MCF 10A (cell line): Measurements from ENCODE around the gene CDHR2. TPM values are rescaled to one million over a fixed set of nuclear protein-coding genes. Genes with fewer than 3 reads are reported as not detected.
"Not testable (repeated sequence)": the region's sequence is repeated elsewhere in the genome, so short reads cannot be mapped to it uniquely, and the experiment has no call there.

Experiments used
- BruUV-seq: library from RNA; stranded (reverse); fragments of 400-500 nt; replicated peaks from 2 replicates; lab custom pipeline; 2021; lab: Mats Ljungman, UMichigan
- CTCF ChIA-PET: fragments of 300-600 bp; sonication (Branson Sonifier 250); formaldehyde crosslinking; extraction: SDS; loops from one replicate; lab custom pipeline; 2021; ENCODE audit warnings: antibody characterized with exemption, inconsistent platforms; lab: Yijun Ruan, JAX
- POLR2A ChIA-PET: fragments of 300-600, 350-650 bp; sonication (Branson Sonifier 250); formaldehyde crosslinking; extraction: SDS; loops from one replicate; lab custom pipeline; 2020; ENCODE audit warnings: antibody characterized with exemption, inconsistent platforms; lab: Yijun Ruan, JAX
- DNase-seq: peaks from one replicate; pipeline ENCODE4 v3.0.0-alpha.2; 2018; ENCODE audit not compliant: unreplicated experiment
- H3K27ac Mint-ChIP-seq: one replicate; pipeline ENCODE4 v1.8.0; 2022; ENCODE audit warnings: mild to moderate bottlenecking, low read depth, mixed read lengths; ENCODE audit not compliant: unreplicated experiment
- H3K27me3 Mint-ChIP-seq: one replicate; pipeline ENCODE4 v1.8.0; 2022; ENCODE audit warnings: mixed read lengths; ENCODE audit not compliant: insufficient read depth, unreplicated experiment
- H3K36me3 Mint-ChIP-seq: one replicate; pipeline ENCODE4 v1.8.0; 2022; ENCODE audit warnings: mild to moderate bottlenecking, moderate library complexity, mixed read lengths; ENCODE audit not compliant: insufficient read depth, unreplicated experiment
- H3K4me1 Mint-ChIP-seq: one replicate; pipeline ENCODE4 v1.8.0; 2022; ENCODE audit warnings: mixed read lengths; ENCODE audit not compliant: insufficient read depth, unreplicated experiment
- H3K4me3 Mint-ChIP-seq: one replicate; pipeline ENCODE4 v1.8.0; 2022; ENCODE audit warnings: mild to moderate bottlenecking, moderate library complexity, mixed read lengths; ENCODE audit not compliant: unreplicated experiment
- H3K9me3 Mint-ChIP-seq: one replicate; pipeline ENCODE4 v1.8.0; 2022; ENCODE audit warnings: mixed read lengths; ENCODE audit not compliant: unreplicated experiment
- CTCF ChIP-seq: fragments of 200-600 bp; IDR thresholded peaks from one replicate; pipeline ENCODE4 v1.8.0; 2022; ENCODE audit warnings: antibody characterized with exemption, mild to moderate bottlenecking; ENCODE audit not compliant: unreplicated experiment
- intact Hi-C: fragments of 100-400 bp; cut with micrococcal nuclease; formaldehyde crosslinking; loops from 2 replicates; pipeline ENCODE4 v1.14.1; 2022
- total RNA-seq: library from RNA; stranded (reverse); gene quantifications from 2 replicates; pipeline ENCODE4 v1.2.3, GENCODE V29; 2022

CDHR2 gene
- total RNA-seq, 1 experiment from 2014 or later, result 0.09 TPM

GRCh38 chr5:176547802-176548201 lies 1.3 kb upstream of the CDHR2 start:
- BruUV-seq, result no TSS peak
- Mint-ChIP-seq H3K4me1 (peaks cover 11% of the 10 kb centered on the region), H3K27ac (peak overlapping the region; percentile 22), H3K4me3 (no peak overlapping the region), H3K9me3 (no peaks in the 10 kb centered on the region), H3K27me3 (no peaks in the 10 kb centered on the region), H3K36me3 (no peaks in the 10 kb centered on the region)
- intact Hi-C loops, result no loop called here
- DNase-seq, result peak; percentile 66
- POLR2A ChIA-PET, result interaction anchor here (0.6 to 2.2 kb wide), 6 partner anchors 10 to 330 kb away, joined by 3 to 13 read pairs (median 4); partner anchors contain the start of gene RNF44
- no peak for TF ChIP-seq CTCF
- CTCF ChIA-PET, result interaction anchor here (0.7 to 1.6 kb wide), 5 partner anchors 9 to 132 kb away, joined by 3 to 10 read pairs (median 3); no protein-coding TSS in a partner anchor

- BruUV-seq, result no TSS peak
- intact Hi-C loops, result no loop called here
- CTCF ChIA-PET, result interaction anchor here (0.6 to 1.6 kb wide), 6 partner anchors 8 to 1371 kb away, joined by 3 to 6 read pairs (median 4); no protein-coding TSS in a partner anchor
- Mint-ChIP-seq H3K4me3 (no peak overlapping the region), H3K9me3 (no peaks in the 10 kb centered on the region), H3K4me1 (peaks cover 25% of the 10 kb centered on the region), H3K27ac (peak overlapping the region; percentile 31), H3K36me3 (no peaks in the 10 kb centered on the region), H3K27me3 (no peaks in the 10 kb centered on the region)
- TF ChIP-seq CTCF, result no peak
- no peak for DNase-seq
- POLR2A ChIA-PET, result interaction anchor here (0.9 to 3.0 kb wide), 4 partner anchors 12 to 188 kb away, joined by 3 to 14 read pairs (median 4); partner anchors contain the start of genes FAF2, KIAA1191 and RNF44
These were observed 729 bp downstream of the CDHR2 start for GRCh38 chr5:176549871-176550270.

- intact Hi-C loops, result no loop called here
- TF ChIP-seq CTCF, result no peak
- H3K27me3 Mint-ChIP-seq, result no peaks in the 10 kb centered on the region
- no peak overlapping the region for H3K4me3 Mint-ChIP-seq
- H3K4me1 Mint-ChIP-seq, result peaks cover 25% of the 10 kb centered on the region
- no TSS peak for BruUV-seq
- no peaks in the 10 kb centered on the region for H3K9me3 Mint-ChIP-seq
- ChIA-PET POLR2A (interaction anchor here (1.2 to 3.0 kb wide), 3 partner anchors 13 to 134 kb away, joined by 3 to 14 read pairs (median 3); partner anchors contain the start of genes CLTB, FAF2 and RNF44), CTCF (interaction anchor here (0.6 to 1.1 kb wide), 5 partner anchors 8 to 832 kb away, joined by 3 to 5 read pairs (median 3); no protein-coding TSS in a partner anchor)
- DNase-seq, result no peak
- H3K36me3 Mint-ChIP-seq, result no peaks in the 10 kb centered on the region
- H3K27ac Mint-ChIP-seq, result peak overlapping the region; percentile 31
These were observed 1.2 kb downstream of the CDHR2 start for GRCh38 chr5:176550275-176550831.

GRCh38 chr5:176550937-176551336 lies 1.8 kb downstream of the CDHR2 start:
- POLR2A ChIA-PET, result interaction anchor here (1.4 to 3.0 kb wide), 2 partner anchors 14 to 135 kb away, joined by 3 to 14 read pairs; partner anchors contain the start of genes CLTB and RNF44
- H3K9me3 Mint-ChIP-seq, DNase-seq, H3K4me3 Mint-ChIP-seq, intact Hi-C loops, H3K36me3 Mint-ChIP-seq, H3K27me3 Mint-ChIP-seq, H3K27ac Mint-ChIP-seq, BruUV-seq: not testable (repeated sequence)
- CTCF ChIA-PET, result interaction anchor here (1.1 kb wide), 2 partner anchors 16 to 134 kb away, joined by 3 to 5 read pairs; no protein-coding TSS in a partner anchor
- peaks cover 29% of the 10 kb centered on the region for H3K4me1 Mint-ChIP-seq
